DMS53 treated with DMSO at 0.1 percent for 48 hours (cell line): ENCODE results near the gene SPTBN1.

Source experiments
- DNase-seq: peaks from one replicate; lab custom pipeline; 2025; ENCODE audit not compliant: unreplicated experiment; lab: John Stamatoyannopoulos, UW

Gene SPTBN1

GRCh38 chr2:54432251-54433015, 23.7 kb upstream of the SPTBN1 start:
- no peak for DNase-seq

GRCh38 chr2:54434229-54434628, 21.9 kb upstream of the SPTBN1 start:
- no peak for DNase-seq

DNA sequence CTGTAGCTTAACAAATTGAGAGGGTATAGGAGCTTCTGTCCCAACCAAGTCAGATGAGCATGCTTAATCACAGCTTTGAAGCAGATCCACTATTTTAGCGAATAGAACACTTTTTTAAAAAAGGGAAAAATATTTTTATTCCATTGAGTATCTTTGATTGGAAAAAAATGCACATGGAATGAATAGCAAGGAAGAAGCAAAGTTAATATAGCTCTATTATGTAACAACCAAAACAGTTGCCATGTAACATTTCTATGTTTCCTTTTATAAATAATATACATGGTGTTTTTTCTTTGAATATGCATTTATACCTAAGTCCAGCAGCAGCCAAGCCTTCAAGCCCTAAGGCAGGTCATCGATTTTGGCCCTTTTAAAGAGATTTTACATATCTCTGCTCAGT, 21.4 kb upstream of the SPTBN1 start:
- no peak for DNase-seq

DNA sequence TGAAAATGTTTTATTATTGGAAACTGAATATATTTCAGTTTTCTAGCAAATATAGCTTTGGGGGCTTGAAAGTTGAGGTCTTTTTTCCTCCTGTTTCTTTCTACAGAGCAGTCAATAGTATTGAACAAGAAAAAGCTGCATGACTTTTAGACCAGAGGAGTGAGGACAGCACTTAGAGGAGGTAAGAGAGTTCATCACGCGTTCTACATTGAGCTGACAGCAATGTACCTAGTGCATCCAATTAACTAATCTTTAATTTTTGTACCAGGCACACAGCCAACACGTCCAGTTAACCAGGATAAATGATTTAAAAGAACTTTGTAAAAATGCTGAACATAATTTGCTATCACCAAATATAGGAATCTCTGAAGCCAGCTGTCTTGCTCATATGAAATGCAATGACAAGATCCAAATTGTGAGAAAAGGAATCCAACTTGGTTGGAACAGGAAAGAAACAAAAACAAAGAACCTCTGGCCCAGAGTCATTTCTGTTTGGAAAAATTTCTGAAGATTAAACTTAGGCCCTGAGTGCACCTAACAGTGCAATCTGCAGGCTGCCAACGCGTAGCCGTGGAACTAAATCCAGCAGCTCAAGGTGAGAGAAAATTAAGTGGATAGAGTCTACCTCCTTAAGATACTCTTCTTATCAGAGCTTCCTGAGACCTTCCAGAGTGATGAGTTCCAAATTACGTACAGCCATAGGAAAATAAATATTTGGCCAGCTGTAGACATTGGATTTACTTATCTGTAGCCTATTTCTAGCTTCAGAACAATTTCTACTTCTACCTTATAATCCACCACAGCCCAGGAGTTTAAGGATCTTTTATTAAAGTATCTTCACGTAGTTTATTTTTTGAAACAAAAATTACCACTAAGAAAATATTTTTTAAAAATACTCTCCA, 20.6 kb upstream of the SPTBN1 start:
- no peak for DNase-seq

DNA sequence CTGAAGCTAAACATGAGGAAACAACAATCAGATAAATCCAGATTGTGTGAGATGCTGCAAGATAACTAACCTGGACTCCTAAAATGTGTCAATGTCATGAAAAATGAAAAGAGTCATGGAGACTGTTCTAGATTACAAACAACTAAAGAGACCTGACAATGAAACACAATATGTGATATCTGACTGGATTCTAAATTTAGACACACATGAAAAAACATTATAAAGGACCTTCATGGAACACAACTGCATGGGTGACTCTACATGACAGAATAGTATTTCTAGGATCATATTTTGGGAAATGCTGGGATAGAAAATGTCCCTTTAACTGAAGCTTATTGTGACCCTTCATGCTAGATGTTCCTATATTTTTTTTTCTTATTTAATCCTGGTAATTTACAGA, 18.5 kb upstream of the SPTBN1 start:
- no peak for DNase-seq

DNA sequence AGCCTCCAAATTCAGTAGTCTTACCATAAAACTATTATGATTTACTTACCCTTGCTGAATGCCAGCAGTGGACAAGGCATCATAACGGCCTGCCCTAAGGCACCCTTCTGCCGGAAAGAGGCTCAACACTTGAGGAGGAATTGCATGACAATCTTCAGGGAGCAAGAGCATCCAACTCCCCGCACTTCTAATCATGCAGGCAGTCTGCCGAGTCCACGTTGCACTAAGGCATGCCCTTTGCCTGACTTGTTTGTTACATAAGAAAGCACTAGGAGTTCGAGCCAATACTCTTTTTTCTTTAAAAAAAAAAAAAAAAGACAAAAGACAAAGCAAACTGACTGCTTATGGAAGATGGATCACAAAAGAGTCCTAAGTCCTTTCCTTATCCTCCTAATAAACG, 17.9 kb upstream of the SPTBN1 start:
- DNase-seq, result no peak

DNA sequence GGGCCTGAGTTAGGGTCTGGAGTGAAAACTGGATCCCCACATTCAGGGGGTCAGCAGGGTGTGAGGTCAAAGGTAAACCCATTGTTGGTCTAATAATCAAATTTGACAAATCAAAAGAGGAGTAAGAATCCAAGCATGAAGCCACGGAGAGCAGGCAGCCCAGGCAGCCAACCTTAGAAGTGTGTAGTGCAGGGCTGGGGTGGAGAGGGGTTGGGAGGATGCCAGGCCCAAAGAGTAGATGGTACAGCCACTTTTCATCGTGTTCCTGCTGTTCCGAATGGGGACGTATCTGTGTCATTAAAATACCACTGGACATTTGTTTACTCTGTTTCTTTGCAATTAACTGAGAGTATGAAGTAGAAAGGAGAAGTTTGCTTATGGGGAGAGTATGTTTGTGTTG, 16.5 kb upstream of the SPTBN1 start:
- no peak for DNase-seq

- DNase-seq, result no peak
Observed at GRCh38 chr2:54440050-54440449, 16.1 kb upstream of the SPTBN1 start.

DNA sequence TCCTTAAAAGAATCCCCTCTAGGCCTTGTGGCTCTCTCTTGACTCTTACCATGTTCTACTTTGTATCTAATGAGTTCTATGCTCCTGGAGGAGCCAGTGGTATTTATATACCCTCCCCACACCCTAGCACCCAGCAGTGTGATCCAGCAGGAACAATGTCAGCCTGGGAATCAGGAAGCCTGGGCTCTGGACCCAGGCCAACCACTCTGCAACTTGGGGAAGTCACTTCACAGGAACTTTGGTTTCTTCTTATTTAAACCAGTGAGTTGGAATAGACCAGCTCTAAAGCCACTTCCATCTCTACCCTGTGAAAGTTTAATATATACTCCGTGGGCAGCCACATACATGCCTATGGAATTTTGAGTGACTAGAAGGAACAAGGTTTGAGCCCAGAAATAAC, 11.6 kb upstream of the SPTBN1 start:
- DNase-seq, result no peak

DNA sequence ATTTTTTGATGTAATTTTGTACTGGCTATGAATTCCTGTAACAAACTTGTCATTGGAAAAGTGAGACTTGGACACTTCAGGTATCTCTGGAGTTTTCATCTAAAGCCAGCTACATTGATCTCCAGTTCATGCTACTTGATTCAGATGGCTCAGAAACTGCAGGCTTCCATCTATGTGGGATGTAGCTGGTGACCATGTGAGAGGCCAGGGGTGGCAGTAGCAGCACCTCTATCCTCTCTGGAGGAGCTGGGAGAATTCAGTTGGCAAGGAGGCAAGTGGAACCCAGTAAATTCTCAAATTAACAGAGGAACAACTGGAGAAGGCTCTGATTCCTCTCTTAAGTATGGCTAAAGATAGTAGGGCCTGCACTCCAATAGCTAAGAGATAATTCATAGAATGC, 10.0 kb upstream of the SPTBN1 start:
- no peak for DNase-seq

DNA sequence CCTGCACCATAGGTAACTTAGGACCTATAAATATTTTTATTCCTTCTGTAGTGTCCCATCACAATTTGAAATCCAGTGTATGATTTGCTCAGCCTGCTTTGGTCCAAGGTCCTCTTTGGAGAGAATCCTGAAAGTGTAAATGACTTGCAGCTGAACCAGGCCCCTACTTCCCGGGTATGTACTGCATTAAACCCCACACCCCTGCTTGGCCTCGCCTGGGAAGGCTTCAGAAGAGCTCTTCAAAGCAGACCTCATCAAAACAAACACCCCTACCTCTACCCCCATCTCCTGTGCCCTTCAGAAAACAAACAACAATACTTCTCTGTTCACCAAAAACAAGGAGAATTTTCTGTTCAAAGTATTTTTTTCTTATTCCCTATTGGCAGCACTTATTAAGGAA, 9.5 kb upstream of the SPTBN1 start:
- DNase-seq, result no peak

- peak; percentile 69 for DNase-seq
Observed at GRCh38 chr2:54454548-54455130, 1.5 kb upstream of the SPTBN1 start.

DNA sequence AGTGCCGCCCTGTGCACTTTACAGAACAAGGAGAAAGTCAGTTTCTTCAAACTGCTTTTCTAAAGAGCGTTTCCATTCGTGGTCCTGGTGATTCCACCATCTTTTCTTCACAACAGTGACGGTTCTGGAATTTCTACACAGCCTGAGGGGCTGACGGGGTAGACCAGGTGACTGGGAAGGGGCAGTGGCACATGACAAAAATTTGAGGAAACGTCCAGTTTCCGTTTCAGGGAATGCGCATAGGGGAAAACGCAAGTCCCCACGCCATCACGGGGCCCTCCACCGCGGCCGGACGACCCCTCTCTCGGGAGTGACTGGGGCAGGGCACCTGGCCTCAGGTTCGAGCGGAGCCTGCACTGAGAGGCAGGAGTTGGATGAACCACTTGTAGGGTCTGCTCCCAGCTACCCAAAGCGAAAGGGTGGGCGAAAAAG, 980 bp upstream of the SPTBN1 start:
- DNase-seq, result peak; percentile 38

DNA sequence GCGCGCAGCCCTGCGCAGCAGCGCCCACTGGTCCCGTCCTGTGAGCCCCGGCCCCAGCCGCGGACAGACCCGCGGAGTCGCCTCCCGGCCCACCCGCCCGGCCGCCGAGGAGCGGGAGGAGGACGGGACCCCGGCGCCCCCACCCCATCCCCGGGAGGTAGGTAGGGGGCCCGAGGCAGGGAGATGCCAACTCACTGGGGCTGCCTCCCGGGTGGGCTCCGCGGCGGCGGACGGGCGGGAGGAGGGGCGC, 160 bp downstream of the SPTBN1 start:
- no peak for DNase-seq

DNA sequence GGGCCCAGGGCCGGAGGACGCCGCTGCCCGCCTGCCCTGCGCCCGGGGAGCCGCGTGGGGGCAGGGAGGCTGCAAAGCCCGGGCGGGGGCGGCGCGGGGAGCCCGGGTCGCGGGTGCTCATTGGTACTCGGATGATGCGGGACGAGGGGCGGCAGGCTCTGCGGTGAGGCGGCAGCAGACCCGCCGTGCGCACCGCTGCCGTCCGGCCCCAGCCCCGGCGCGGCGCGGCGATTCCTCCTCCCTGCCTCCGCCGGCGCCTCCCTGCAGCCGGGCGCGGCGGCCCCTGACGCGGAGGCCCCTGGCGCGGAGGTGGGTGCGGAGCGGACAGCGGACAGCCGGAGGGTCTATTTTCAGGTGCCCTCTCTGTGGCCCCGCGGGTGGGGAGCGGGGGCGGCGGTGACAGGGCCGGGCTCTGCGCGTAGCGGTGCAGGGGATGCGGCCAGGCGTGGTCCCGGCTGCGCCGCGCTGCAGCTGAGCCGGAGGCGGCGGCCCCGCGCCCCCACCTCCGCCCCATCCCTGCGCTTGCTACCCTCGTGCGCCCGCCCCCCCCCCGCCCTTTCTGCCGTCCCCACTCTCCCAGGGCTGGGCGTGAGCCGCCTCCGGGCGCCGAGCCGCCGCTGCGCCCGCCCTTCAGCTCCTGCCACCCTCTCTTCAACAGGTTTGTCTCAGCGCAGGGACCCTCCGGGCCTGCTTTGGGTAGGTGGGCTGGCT, 640 bp downstream of the SPTBN1 start:
- peak; percentile 21 for DNase-seq

DNA sequence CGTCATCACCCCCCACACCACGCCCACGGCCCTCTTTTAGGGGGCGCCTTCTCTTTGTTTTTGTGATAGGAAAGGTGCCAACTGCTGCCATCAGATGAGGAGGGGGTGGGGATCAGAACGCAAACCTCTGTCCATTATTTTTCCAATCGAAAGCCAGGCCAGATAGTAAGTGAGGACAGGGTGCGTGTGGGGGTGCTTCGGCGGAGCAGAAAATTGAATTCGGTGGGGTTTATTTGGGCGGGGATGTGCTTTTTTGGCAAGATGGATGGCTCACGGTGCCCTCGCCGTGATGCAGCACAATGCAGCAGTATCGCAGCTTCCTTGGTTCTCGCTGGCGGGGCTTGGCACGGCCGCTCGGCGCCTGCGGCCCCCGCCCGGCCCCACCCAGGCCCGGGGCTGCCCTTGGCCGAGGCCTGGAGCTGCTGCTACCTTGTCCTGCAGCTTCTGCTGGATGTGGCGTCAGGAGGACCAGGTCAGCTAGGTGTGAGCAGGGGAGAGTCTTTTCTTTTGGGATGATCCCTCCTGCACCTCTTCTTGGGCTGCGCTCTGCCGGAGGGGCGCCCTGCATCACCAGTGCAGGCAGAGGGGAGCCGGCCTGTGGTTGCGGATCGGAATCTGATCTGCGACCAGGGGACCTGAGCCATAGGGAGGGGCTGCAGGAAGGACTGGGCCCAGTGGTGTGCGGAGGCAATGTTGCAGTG, 1.3 kb downstream of the SPTBN1 start:
- no peak for DNase-seq

GRCh38 chr2:54459037-54459441, 2.9 kb downstream of the SPTBN1 start:
- no peak for DNase-seq

DNA sequence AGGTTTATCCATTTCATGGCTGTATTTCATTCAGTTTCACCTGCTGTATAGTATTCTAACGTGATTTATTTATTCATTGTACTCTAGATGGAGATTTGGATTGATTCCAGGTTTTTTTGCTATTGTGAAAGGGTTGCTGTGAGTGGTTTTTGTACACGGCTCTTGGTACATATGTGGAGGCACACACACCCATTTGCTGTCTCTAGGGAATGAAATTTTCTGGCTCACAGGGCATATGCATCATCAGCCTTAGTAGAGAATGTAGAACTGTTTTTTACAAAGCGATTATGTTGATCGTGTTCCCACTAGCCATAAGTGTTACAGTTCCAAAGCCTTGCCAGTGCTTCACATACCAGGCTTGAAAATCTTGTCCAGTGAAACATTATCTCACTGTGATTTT, 5.1 kb downstream of the SPTBN1 start:
- no peak for DNase-seq

GRCh38 chr2:54464341-54464740, 8.2 kb downstream of the SPTBN1 start:
- DNase-seq, result no peak

DNA sequence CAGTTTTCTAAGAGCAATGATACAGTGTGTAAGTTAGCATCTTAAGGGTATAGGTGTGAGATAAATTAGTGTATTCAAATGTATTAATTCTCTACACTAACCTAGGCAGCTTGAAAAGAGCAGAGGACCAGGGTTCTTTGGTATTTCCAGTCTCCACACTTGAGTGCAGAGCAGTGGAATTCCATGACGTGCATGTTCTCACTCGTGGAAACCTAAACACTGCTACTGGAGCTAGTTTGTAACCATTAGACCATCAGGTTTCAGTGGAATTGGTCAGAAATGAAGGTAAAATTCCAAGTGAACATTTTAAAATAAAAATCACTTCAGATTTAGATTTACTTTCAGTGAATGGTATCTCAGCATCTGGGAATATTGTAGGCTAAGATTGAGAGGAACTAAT, 9.0 kb downstream of the SPTBN1 start:
- DNase-seq, result no peak

DNA sequence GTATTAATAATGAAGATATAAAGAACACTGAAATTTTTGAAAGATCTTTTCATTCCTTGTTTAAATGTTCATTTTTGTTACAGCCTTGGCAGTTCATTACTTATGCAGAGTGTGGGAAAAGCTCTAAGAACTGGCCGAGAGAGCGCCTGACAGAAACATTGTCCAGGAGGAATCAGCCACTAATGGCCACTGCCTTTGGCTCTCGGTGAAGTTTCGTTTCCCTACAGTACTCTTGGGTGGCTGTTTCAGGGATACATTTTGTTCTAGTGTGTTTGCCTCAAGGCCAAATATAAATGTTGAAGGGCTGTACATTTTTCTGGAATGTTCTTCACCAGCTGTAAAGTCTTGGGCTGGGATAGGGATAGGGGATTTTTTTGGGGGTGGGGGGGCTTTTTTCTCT, 10.7 kb downstream of the SPTBN1 start:
- DNase-seq, result no peak
